ENCODE results near the gene MMGT1.

The MMGT1 gene

DNA sequence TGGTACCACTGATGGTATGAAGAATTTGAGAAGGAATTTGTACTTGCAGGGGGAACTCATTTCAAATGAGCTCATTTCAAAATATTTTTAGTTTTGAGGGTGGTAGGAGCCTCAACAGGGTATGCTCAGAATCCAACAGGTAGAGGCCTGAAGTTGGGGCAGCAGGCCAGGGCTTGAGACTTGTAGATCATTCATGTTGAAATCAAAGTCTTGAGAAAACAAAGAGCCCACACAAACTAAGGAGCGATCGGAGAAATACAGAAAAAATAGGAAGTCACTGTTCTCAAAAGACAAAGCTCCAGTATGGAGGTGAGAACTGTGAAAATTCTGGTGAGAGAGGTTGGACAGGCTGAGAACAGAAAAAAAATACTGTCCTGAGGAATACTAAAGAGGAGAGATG, 10.5 kb upstream of the MMGT1 start:
- Histone ChIP-seq H3K9me3 (ENCODE audit: control insufficient read depth in 1 of 2, low read length in 2 of 2) (no peaks in the 10 kb centered on the region), H3K4me3 (ENCODE audit: low read depth in 1 of 2, low read length in 2 of 2) (peak overlapping the region; percentile 76 to 86), H3K4me1 (ENCODE audit: control insufficient read depth in 1 of 2, insufficient read depth in 2 of 2, low read length in 2 of 2) (peaks cover 6 to 10% of the 10 kb centered on the region in 2 donors), H3K9ac (ENCODE audit: low read depth in 1 of 2, low read length in 2 of 2) (no peak overlapping the region), H3K36me3 (ENCODE audit: control insufficient read depth in 1 of 2, insufficient read depth in 2 of 2, low read length in 2 of 2) (no peaks in the 10 kb centered on the region), H3K27ac (ENCODE audit: low read depth, low read length) (no peak overlapping the region), H3K27me3 (ENCODE audit: control insufficient read depth in 1 of 2, insufficient read depth in 2 of 2, low read length in 2 of 2) (no peaks in the 10 kb centered on the region)

DNA sequence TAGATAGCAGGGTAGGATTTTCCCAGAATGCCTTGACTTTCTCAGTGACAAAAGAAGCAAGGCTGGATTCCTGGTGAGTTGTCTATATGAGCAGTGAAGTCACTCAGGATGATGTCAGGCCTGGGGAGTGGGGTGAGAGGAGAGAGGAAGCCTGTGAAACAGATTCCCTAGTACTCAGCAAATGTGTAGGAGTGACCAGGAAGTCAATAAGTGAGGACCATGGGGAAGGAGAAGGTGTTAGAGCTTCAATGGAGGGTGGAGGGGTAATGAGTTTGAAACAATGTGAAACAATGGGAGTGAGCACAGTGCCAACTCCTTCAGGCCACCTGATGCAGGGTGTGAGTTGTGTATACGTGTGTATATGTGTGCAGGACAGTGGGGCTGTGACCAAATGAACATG, 9.1 kb upstream of the MMGT1 start:
- Histone ChIP-seq H3K4me3 (ENCODE audit: low read depth in 1 of 2, low read length in 2 of 2) (no peak overlapping the region), H3K27ac (ENCODE audit: low read depth, low read length) (no peak overlapping the region), H3K36me3 (ENCODE audit: control insufficient read depth in 1 of 2, insufficient read depth in 2 of 2, low read length in 2 of 2) (no peaks in the 10 kb centered on the region), H3K9ac (ENCODE audit: low read depth in 1 of 2, low read length in 2 of 2) (no peak overlapping the region), H3K9me3 (ENCODE audit: control insufficient read depth in 1 of 2, low read length in 2 of 2) (no peaks in the 10 kb centered on the region), H3K4me1 (ENCODE audit: control insufficient read depth in 1 of 2, insufficient read depth in 2 of 2, low read length in 2 of 2) (peaks cover 6 to 10% of the 10 kb centered on the region in 2 donors), H3K27me3 (ENCODE audit: control insufficient read depth in 1 of 2, insufficient read depth in 2 of 2, low read length in 2 of 2) (no peaks in the 10 kb centered on the region)

DNA sequence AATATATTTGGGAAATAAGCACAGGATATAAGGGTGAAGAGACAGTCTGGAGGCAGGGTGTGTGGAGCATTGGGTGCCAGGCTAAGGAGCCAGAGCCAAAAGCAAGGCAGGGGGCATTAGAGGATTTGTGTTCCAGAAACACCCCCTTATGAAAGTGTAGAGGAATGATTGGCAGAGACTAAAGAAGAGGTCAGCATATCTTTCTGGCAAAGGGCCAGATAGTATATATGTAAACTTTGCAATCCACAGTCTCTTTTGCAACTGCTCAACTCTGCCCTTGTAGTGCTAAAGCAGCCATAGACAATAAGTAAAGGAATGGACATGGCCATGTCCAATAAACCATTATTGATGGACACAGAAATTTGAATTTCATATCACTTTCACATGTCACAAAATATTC, 7.9 kb upstream of the MMGT1 start:
- Histone ChIP-seq H3K27ac (ENCODE audit: low read depth, low read length) (no peak overlapping the region), H3K9me3 (ENCODE audit: control insufficient read depth in 1 of 2, low read length in 2 of 2) (no peaks in the 10 kb centered on the region), H3K27me3 (ENCODE audit: control insufficient read depth in 1 of 2, insufficient read depth in 2 of 2, low read length in 2 of 2) (no peaks in the 10 kb centered on the region), H3K9ac (ENCODE audit: low read depth in 1 of 2, low read length in 2 of 2) (no peak overlapping the region), H3K4me1 (ENCODE audit: control insufficient read depth in 1 of 2, insufficient read depth in 2 of 2, low read length in 2 of 2) (peaks cover under 1 to 10% of the 10 kb centered on the region in 2 donors), H3K36me3 (ENCODE audit: control insufficient read depth in 1 of 2, insufficient read depth in 2 of 2, low read length in 2 of 2) (no peaks in the 10 kb centered on the region), H3K4me3 (ENCODE audit: low read depth in 1 of 2, low read length in 2 of 2) (no peak overlapping the region)

DNA sequence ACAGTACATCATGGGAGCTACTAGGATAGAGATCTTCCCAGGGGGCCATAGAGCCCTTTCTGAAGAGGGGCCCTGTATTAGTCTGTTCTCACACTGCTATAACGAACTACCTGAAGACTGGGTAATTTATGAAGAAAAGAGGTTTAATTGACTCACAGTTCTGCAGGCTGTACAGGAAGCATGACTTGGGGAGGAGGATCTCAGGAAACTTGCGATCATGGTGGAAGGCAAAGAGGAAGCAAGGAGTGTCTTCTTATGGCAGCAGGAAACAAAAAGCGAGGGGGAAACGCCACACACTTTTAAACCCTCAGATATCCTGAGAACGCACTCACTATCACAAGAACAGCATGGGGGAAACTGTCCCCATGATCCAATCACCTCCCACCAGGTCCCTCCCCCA, 7.2 kb upstream of the MMGT1 start:
- H3K4me3 ChIP-seq (ENCODE audit: low read depth in 1 of 2, low read length in 2 of 2), result no peak overlapping the region
- no peaks in the 10 kb centered on the region for H3K27me3 ChIP-seq (ENCODE audit: control insufficient read depth in 1 of 2, insufficient read depth in 2 of 2, low read length in 2 of 2)
- no peak overlapping the region for H3K9ac ChIP-seq (ENCODE audit: low read depth in 1 of 2, low read length in 2 of 2)
- no peaks in the 10 kb centered on the region for H3K36me3 ChIP-seq (ENCODE audit: control insufficient read depth in 1 of 2, insufficient read depth in 2 of 2, low read length in 2 of 2)
- H3K4me1 ChIP-seq (ENCODE audit: control insufficient read depth in 1 of 2, insufficient read depth in 2 of 2, low read length in 2 of 2), result peaks cover 0 to 10% of the 10 kb centered on the region in 2 donors
- no peaks in the 10 kb centered on the region for H3K9me3 ChIP-seq (ENCODE audit: control insufficient read depth in 1 of 2, low read length in 2 of 2)
- H3K27ac ChIP-seq (ENCODE audit: low read depth, low read length), result no peak overlapping the region

DNA sequence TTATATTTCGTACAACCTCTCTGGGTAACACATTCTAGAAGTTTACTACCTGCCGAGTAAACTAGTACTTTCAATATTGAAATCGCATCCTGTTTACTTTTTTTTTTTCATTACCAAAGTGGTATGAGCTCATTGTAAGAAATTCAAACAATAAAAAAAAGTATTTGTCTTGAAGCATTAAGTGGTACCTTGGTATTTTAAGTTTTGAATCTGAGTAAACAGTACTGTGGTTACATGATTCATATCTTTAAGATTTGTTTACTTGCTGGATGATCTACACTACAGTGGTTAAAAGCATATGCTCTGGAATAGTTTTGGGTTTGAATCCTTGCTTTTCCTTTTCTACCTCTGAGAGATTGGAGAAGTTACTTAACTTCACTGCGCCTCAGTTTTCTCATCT, 3.8 kb upstream of the MMGT1 start:
- no peak overlapping the region for H3K4me3 ChIP-seq (ENCODE audit: low read depth in 1 of 2, low read length in 2 of 2)
- H3K9ac ChIP-seq (ENCODE audit: low read depth in 1 of 2, low read length in 2 of 2), result no peak overlapping the region
- H3K9me3 ChIP-seq (ENCODE audit: control insufficient read depth in 1 of 2, low read length in 2 of 2), result no peaks in the 10 kb centered on the region
- H3K36me3 ChIP-seq (ENCODE audit: control insufficient read depth in 1 of 2, insufficient read depth in 2 of 2, low read length in 2 of 2), result no peaks in the 10 kb centered on the region
- no peaks in the 10 kb centered on the region for H3K27me3 ChIP-seq (ENCODE audit: control insufficient read depth in 1 of 2, insufficient read depth in 2 of 2, low read length in 2 of 2)
- H3K4me1 ChIP-seq (ENCODE audit: control insufficient read depth in 1 of 2, insufficient read depth in 2 of 2, low read length in 2 of 2), result peaks cover 3 to 10% of the 10 kb centered on the region in 2 donors
- no peak overlapping the region for H3K27ac ChIP-seq (ENCODE audit: low read depth, low read length)

DNA sequence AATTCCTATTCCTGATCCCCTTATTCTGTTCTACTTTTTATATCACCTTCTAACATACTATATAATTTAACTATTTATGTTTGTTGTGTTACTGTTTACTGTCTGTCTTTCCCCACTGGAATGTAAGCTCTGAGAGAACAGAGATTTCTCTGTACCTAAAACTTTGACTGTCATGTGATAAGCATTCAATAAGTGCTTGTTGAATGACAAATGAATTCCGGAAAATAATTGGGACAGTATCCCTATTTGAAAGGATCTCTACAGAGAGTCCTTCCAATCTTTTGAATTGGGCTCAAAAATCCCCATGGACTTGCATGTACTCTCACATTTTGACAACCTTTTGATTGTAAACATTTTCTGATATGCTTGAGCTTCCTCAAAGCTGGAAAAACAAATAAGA, 1.6 kb upstream of the MMGT1 start:
- H3K27me3 ChIP-seq (ENCODE audit: control insufficient read depth in 1 of 2, insufficient read depth in 2 of 2, low read length in 2 of 2), result no peaks in the 10 kb centered on the region
- H3K9me3 ChIP-seq (ENCODE audit: control insufficient read depth in 1 of 2, low read length in 2 of 2), result no peaks in the 10 kb centered on the region
- no peaks in the 10 kb centered on the region for H3K36me3 ChIP-seq (ENCODE audit: control insufficient read depth in 1 of 2, insufficient read depth in 2 of 2, low read length in 2 of 2)
- no peak overlapping the region for H3K9ac ChIP-seq (ENCODE audit: low read depth in 1 of 2, low read length in 2 of 2)
- H3K27ac ChIP-seq (ENCODE audit: low read depth, low read length), result no peak overlapping the region
- H3K4me1 ChIP-seq (ENCODE audit: control insufficient read depth in 1 of 2, insufficient read depth in 2 of 2, low read length in 2 of 2), result peaks cover 8 to 15% of the 10 kb centered on the region in 2 donors
- no peak overlapping the region for H3K4me3 ChIP-seq (ENCODE audit: low read depth in 1 of 2, low read length in 2 of 2)

DNA sequence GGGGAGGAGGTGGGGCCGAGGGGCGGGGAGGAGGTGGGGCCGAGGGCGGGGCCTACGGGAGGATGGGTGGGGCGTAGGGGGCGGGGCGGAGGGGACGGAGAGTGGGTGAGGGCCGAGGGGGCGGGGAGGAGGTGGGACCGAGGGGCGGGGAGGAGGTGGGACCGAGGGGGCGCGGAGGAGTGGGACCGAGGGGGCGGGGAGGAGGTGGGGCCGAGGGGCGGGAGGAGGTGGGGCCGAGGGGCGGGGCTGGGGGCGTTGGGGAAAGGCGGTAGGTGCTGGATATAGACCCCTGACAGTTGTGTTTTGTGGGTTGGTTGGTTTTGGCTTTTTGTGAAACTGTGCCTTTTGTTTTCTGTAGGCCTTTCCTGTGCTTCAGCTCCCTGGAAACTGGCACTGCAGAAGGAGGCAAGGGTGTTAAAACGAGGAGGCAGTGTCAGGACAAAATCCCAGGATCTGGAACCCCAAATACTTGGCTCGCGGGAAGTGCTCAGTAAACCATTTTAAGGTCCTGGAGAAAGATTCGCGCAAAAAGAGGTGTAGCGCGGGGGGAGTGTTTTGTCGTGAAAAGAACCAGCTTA, 580 bp upstream of the MMGT1 start:
- Histone ChIP-seq H3K9ac (ENCODE audit: low read depth in 1 of 2, low read length in 2 of 2) (peak overlapping the region in 1 of 2 donors; percentile 48), H3K4me1 (ENCODE audit: control insufficient read depth in 1 of 2, insufficient read depth in 2 of 2, low read length in 2 of 2) (peaks cover 8 to 15% of the 10 kb centered on the region in 2 donors), H3K9me3 (ENCODE audit: control insufficient read depth in 1 of 2, low read length in 2 of 2) (no peaks in the 10 kb centered on the region), H3K36me3 (ENCODE audit: control insufficient read depth in 1 of 2, insufficient read depth in 2 of 2, low read length in 2 of 2) (no peaks in the 10 kb centered on the region), H3K27ac (ENCODE audit: low read depth, low read length) (no peak overlapping the region), H3K4me3 (ENCODE audit: low read depth in 1 of 2, low read length in 2 of 2) (peak overlapping the region; percentile 58 to 62), H3K27me3 (ENCODE audit: control insufficient read depth in 1 of 2, insufficient read depth in 2 of 2, low read length in 2 of 2) (no peaks in the 10 kb centered on the region)

DNA sequence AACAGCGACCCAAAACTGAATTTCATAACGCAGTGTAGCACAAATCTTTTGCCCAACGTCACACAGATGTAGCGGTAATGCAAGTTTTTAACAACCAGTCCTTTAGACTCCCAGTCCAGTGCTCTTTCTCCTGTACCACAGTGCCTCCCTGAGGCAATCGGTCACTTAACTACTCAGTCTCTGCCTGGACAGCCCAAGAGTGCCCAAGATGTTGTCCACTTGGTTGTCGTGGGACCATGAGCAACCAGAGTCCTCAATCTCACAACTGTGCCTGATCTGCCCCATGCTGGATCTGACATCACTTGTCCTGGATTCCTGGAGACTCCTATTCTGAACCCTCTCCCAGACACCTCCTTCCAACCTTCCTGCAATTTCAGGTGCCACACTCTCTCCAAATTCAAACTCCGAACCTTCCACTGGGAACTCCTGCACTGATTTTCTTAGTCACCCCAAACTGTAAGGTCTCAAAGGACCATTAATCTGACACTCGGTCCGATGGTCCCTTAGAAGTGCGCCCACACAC, 702 bp downstream of the MMGT1 start:
- no peaks in the 10 kb centered on the region for H3K36me3 ChIP-seq (ENCODE audit: control insufficient read depth in 1 of 2, insufficient read depth in 2 of 2, low read length in 2 of 2)
- H3K9ac ChIP-seq (ENCODE audit: low read depth in 1 of 2, low read length in 2 of 2), result peak overlapping the region; percentile 81 to 91
- no peaks in the 10 kb centered on the region for H3K27me3 ChIP-seq (ENCODE audit: control insufficient read depth in 1 of 2, insufficient read depth in 2 of 2, low read length in 2 of 2)
- no peaks in the 10 kb centered on the region for H3K9me3 ChIP-seq (ENCODE audit: control insufficient read depth in 1 of 2, low read length in 2 of 2)
- H3K4me1 ChIP-seq (ENCODE audit: control insufficient read depth in 1 of 2, insufficient read depth in 2 of 2, low read length in 2 of 2), result peaks cover 8 to 15% of the 10 kb centered on the region in 2 donors
- H3K4me3 ChIP-seq (ENCODE audit: low read depth in 1 of 2, low read length in 2 of 2), result peak overlapping the region; percentile 90 to 95
- peak overlapping the region; percentile 92 for H3K27ac ChIP-seq (ENCODE audit: low read depth, low read length)

DNA sequence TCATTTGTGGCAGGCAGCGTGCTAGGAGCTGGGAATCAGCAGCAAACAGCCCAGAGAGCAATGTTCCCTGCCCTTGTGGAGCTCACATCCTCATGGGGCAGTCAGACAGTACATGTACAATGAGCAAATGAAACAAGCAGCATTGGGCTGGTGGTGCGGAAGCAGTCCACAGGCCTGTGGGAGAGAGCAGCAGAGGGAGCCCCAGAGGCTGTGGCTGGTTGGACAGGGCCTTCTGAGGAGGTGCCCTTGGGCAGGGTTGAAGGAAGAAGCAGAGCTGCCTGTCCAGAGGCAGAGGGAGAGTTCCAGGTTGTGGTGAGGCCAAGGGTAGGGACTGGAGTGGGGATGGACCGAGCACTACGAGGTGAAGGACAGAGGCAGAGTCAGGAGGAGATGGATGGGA, 22.5 kb downstream of the MMGT1 start:
- no peaks in the 10 kb centered on the region for H3K27me3 ChIP-seq (ENCODE audit: control insufficient read depth in 1 of 2, insufficient read depth in 2 of 2, low read length in 2 of 2)
- H3K9ac ChIP-seq (ENCODE audit: low read depth in 1 of 2, low read length in 2 of 2), result no peak overlapping the region
- no peaks in the 10 kb centered on the region for H3K9me3 ChIP-seq (ENCODE audit: control insufficient read depth in 1 of 2, low read length in 2 of 2)
- no peak overlapping the region for H3K27ac ChIP-seq (ENCODE audit: low read depth, low read length)
- H3K4me1 ChIP-seq (ENCODE audit: control insufficient read depth in 1 of 2, insufficient read depth in 2 of 2, low read length in 2 of 2), result no peaks in the 10 kb centered on the region
- H3K36me3 ChIP-seq (ENCODE audit: control insufficient read depth in 1 of 2, insufficient read depth in 2 of 2, low read length in 2 of 2), result no peaks in the 10 kb centered on the region
- H3K4me3 ChIP-seq (ENCODE audit: low read depth in 1 of 2, low read length in 2 of 2), result no peak overlapping the region

DNA sequence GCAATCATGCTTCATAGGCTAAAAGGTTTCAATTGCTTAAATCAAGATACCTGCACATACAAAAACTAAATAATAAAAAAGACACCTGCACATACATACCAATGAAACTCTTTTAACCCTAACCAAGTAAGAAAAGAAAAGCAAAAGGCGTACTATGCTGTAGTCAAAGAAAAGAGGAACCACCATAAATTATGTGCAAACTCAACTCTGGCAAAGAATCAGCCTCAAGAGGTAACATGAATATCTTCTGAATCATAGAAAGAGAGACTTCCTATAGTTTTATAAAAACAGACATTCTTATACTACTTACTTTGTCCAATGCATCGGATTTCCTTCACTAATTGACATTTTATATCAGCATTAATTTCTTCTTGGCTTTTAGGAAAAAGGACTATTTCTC, 29.3 kb downstream of the MMGT1 start:
- Histone ChIP-seq H3K27me3 (ENCODE audit: control insufficient read depth in 1 of 2, insufficient read depth in 2 of 2, low read length in 2 of 2) (no peaks in the 10 kb centered on the region), H3K36me3 (ENCODE audit: control insufficient read depth in 1 of 2, insufficient read depth in 2 of 2, low read length in 2 of 2) (no peaks in the 10 kb centered on the region), H3K4me3 (ENCODE audit: low read depth in 1 of 2, low read length in 2 of 2) (no peak overlapping the region), H3K9me3 (ENCODE audit: control insufficient read depth in 1 of 2, low read length in 2 of 2) (no peaks in the 10 kb centered on the region), H3K27ac (ENCODE audit: low read depth, low read length) (no peak overlapping the region), H3K9ac (ENCODE audit: low read depth in 1 of 2, low read length in 2 of 2) (no peak overlapping the region), H3K4me1 (ENCODE audit: control insufficient read depth in 1 of 2, insufficient read depth in 2 of 2, low read length in 2 of 2) (no peaks in the 10 kb centered on the region)

Data from duodenal mucosa (tissue), 2 donors.